Tibial artery (tissue), 4 donors: ENCODE measurements around the gene RAET1E.
A peak's percentile ranks its signal among the peaks of the same experiment; 100 is the strongest.
"Not testable (repeated sequence)": the region's sequence is repeated elsewhere in the genome, so short reads cannot be mapped to it uniquely, and the experiment has no call there.

Source experiments
- DNase-seq, 2 donors: peaks; one replicate each; pipeline ENCODE4 v3.0.0-alpha.2; 2019
- H3K27ac ChIP-seq, 2 donors: fragments of 200-600 bp; sonication (generic) in 1 of 2; 1 replicate in 1 of 2; 2 replicates in 1 of 2; pipeline ENCODE4 v1.5.1; 2018 to 2019; ENCODE audit warnings: mild to moderate bottlenecking in 1 of 2
- H3K27me3 ChIP-seq, 2 donors: fragments of 200-600 bp; sonication (generic) in 1 of 2; one replicate each; pipeline versions ENCODE4 v1.5.1 to v1.6.0; 2016 to 2019
- H3K36me3 ChIP-seq, 3 donors: fragments of 200-600 bp; sonication (generic) in 2 of 3; one replicate each; pipeline ENCODE4 v1.5.1; 2016 to 2019; ENCODE audit warnings: mild to moderate bottlenecking in 2 of 3
- H3K4me1 ChIP-seq, 4 donors: fragments of 200-600 bp; sonication (generic) in 2 of 4; 1 replicate in 3 of 4; 2 replicates in 1 of 4; pipeline ENCODE4 v1.5.1; 2016 to 2019
- H3K4me3 ChIP-seq, 2 donors: fragments of 200-600 bp; sonication (generic) in 1 of 2; 1 replicate in 1 of 2; 2 replicates in 1 of 2; pipeline ENCODE4 v1.5.1; 2018 to 2019; ENCODE audit warnings: mild to moderate bottlenecking in 2 of 2
- H3K9me3 ChIP-seq, 3 donors: fragments of 200-600 bp; sonication (generic) in 1 of 3; one replicate each; pipeline ENCODE4 v1.5.1; 2016 to 2019
- intact Hi-C: fragments of 100-400 bp; cut with DNase I; formaldehyde crosslinking; loops from one replicate; pipeline ENCODE4 v1.15.0; 2023; ENCODE audit warnings: low total_unique reads
- TF ChIP-seq, protein P1 (sequence below), 2 experiments: fragments of 200-600 bp in 1 of 2; fragments of 450-650 bp in 1 of 2; IDR thresholded peaks; one replicate each; pipeline ENCODE4 v1.5.1; 2017 to 2019; ENCODE audit warnings: antibody characterized with exemption in 2 of 2, mild to moderate bottlenecking in 1 of 2, moderate library complexity in 1 of 2

RAET1E gene

DNA sequence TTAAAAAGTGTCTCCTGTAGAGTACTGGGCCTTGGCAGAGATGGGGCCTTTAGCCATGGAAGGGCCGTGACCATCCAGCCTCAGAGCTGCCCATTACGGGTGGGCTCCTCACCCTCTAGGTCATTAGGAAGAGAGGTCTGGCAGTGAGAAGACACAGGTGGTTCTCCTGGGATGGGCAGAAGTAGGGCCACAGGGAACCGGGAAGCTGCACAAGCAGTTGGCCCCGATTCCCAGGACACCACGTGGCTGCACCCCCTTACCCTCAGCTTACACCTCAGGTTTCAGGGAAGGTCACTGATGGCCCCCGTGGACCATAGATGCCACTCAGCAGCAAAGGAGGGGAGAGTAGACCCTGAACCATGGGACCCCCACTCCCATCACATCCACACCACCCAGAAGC, 23.4 kb upstream of the RAET1E start:
- TF ChIP-seq, protein P1, sequence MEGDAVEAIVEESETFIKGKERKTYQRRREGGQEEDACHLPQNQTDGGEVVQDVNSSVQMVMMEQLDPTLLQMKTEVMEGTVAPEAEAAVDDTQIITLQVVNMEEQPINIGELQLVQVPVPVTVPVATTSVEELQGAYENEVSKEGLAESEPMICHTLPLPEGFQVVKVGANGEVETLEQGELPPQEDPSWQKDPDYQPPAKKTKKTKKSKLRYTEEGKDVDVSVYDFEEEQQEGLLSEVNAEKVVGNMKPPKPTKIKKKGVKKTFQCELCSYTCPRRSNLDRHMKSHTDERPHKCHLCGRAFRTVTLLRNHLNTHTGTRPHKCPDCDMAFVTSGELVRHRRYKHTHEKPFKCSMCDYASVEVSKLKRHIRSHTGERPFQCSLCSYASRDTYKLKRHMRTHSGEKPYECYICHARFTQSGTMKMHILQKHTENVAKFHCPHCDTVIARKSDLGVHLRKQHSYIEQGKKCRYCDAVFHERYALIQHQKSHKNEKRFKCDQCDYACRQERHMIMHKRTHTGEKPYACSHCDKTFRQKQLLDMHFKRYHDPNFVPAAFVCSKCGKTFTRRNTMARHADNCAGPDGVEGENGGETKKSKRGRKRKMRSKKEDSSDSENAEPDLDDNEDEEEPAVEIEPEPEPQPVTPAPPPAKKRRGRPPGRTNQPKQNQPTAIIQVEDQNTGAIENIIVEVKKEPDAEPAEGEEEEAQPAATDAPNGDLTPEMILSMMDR (IDR thresholded peaks at IDR 0.05) = no peak
- Histone ChIP-seq H3K36me3 (no peaks in the 10 kb centered on the region), H3K4me1 (peaks cover 0 to 24% (median 18%) of the 10 kb centered on the region in 4 donors), H3K9me3 (no peaks in the 10 kb centered on the region), H3K4me3 (no peak overlapping the region), H3K27ac (no peak overlapping the region), H3K27me3 (no peaks in the 10 kb centered on the region)
- intact Hi-C loops = loop anchor here (10.0 kb wide), 1 partner anchor 207 kb away; the partner anchor contains the start of gene LATS1
- DNase-seq = peak in 1 of 2 donors; percentile 52

DNA sequence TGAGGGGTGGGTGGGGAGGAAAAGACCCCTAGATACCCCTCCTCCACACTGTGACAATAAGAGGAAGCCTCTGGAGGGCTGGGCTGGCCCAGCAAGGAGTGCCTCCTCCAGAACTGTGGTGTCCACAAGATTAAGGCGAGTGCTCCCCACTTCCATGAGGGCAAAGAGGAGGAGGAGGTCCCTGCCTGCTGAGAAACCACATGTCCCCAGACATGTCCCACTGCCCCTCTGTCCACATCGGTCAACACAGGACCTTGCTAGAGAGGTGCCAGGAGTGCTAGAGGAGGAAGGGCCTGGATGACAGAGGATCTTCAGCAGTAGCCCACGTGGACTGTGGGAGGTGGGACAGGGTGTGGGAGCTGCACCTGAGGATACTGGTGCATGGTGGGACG, 21.9 kb upstream of the RAET1E start:
- Histone ChIP-seq H3K27ac (no peak overlapping the region), H3K9me3 (no peaks in the 10 kb centered on the region), H3K4me3 (no peak overlapping the region), H3K36me3 (no peaks in the 10 kb centered on the region), H3K4me1 (peaks cover 0 to 17% (median 11%) of the 10 kb centered on the region in 4 donors), H3K27me3 (no peaks in the 10 kb centered on the region)
- intact Hi-C loops = loop anchor here (10.0 kb wide), 1 partner anchor 205 kb away; the partner anchor contains the start of gene LATS1
- DNase-seq = peak in 1 of 2 donors; percentile 44
- TF ChIP-seq, protein P1 (IDR thresholded peaks at IDR 0.05) = no peak

DNA sequence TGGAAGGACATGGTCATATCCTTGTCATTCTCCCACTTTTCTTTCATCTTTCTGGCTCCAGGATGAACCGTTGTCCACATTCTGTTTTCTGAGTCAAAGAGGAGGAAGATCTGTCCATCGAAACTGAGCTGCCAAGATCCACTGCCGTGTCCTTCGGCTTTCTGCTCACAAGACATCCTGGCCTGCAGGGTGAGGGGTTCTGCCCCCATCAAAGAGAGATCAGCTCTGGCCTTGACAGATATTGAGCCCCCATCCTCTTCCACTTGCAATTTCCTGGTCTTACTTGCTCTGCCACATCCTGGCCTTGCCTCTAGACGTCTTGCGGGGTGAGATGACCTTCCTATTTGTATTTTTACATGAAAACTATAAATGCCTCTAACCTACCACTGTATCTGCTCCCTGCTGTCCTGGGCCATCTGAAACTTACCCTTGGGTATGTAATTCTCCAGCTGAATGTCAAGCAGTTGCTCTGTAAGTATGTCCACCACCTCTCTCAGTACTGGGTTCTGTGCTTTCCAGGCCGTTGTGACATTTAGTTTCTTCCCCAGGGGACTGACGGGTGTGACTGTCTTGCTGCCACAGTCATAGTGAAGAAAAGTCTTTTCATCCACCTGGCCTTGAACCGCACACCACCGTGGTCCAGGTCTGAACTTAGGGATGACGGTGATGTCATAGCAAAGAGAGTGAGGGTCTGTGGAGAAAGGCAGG, 21.4 kb upstream of the RAET1E start:
- not testable (repeated sequence) for H3K9me3 ChIP-seq

DNA sequence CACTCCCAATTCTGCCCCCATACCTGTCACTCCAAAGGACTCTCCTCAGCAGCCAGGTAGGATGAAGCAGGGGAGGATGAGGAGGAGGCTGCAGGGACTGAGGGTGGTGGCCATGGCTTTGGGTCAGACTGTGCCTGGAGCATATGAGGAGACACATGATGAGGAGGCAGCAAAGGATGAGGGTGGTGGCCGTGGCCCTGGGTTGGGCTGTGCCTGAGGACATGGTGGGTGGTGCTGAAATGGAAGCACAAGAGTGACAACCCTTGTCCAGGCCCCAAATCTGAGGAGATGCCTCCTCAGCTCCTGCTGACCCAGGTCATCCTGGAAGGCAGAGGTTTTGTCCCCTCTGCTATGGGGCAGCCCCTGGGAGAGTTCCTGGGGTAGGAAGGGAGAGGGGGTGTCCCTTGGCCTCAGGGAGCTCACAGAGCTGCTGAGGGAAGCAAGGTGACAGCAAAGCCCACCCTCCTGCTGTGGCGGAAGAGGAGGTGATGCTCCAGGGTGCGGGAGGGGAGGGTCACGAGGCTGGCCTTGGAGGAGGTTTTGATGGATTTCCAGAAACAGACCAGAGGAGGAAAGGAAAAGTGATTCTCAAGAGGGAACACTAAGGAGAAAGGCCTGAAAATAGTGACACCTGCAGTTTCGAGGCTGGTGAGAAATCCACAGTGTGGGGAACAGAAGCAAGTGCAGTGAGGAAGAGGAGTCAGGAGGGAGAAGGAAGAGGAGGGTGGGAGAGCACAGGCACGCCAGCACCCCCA, 20.4 kb upstream of the RAET1E start:
- H3K4me3 ChIP-seq = no peak overlapping the region
- no peak for DNase-seq
- no peaks in the 10 kb centered on the region for H3K9me3 ChIP-seq
- no peaks in the 10 kb centered on the region for H3K36me3 ChIP-seq
- no peak overlapping the region for H3K27ac ChIP-seq
- peaks cover 0 to 12% (median 7%) of the 10 kb centered on the region in 4 donors for H3K4me1 ChIP-seq
- intact Hi-C loops = no loop called here
- TF ChIP-seq, protein P1 (IDR thresholded peaks at IDR 0.05) = no peak
- no peaks in the 10 kb centered on the region for H3K27me3 ChIP-seq

More for the DNA sequence above, 21.4 kb upstream of the RAET1E start:
- H3K27me3 ChIP-seq, H3K27ac ChIP-seq, intact Hi-C loops, H3K36me3 ChIP-seq, H3K4me3 ChIP-seq: not testable (repeated sequence)
- H3K4me1 ChIP-seq = peaks cover 0 to 17% (median 11%) of the 10 kb centered on the region in 4 donors
- peak in 1 of 2 donors; percentile 20 for DNase-seq

DNA sequence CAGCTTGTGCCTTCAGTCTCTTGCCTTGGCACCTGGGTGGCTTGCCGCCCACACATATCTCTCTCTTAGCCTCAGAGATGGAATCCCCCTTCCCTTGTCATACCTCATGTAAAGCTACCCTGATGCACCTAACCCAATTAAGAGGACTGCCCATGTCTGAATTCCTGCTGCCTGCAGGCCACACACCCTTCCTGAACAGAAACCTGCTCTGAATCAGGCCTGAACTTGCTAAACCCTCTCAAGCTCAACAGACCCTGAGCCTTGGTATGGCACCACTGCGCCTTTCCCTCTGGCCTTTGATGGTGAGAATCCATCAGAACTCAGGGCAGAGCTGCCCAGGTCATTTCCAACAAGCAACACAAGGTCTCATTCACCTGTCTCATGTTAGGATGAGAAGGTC, 19.8 kb upstream of the RAET1E start:
- Histone ChIP-seq H3K4me1 (peaks cover 0 to 6% (median 4%) of the 10 kb centered on the region in 4 donors), H3K9me3 (no peaks in the 10 kb centered on the region), H3K4me3 (no peak overlapping the region), H3K36me3 (no peaks in the 10 kb centered on the region), H3K27ac (no peak overlapping the region), H3K27me3 (no peaks in the 10 kb centered on the region)
- TF ChIP-seq, protein P1 (IDR thresholded peaks at IDR 0.05) = no peak
- intact Hi-C loops = no loop called here
- peak in 1 of 2 donors; percentile 40 for DNase-seq
